Mesendoderm (in vitro differentiated cells): Measurements from ENCODE around the gene CARMIL3.

ENCODE experiments used
- DNase-seq: peaks from one replicate; pipeline ENCODE4 v3.0.0; 2013
- H2AK5ac ChIP-seq: 2 replicates; pipeline ENCODE4 v1.6.1; 2013; ENCODE audit warnings: low read length, inconsistent platforms
- H2BK120ac ChIP-seq: 2 replicates; pipeline ENCODE4 v1.6.1; 2013; ENCODE audit warnings: low read depth, mild to moderate bottlenecking, low read length, moderate library complexity, mixed read lengths
- H2BK15ac ChIP-seq: replicated peaks from 2 replicates; pipeline ENCODE4 v1.6.1; 2013; ENCODE audit warnings: low read depth, mild to moderate bottlenecking, moderate library complexity
- H2BK5ac ChIP-seq: 2 replicates; pipeline ENCODE4 v1.6.1; 2013; ENCODE audit warnings: low read length, inconsistent platforms
- H3K18ac ChIP-seq: 2 replicates; pipeline ENCODE4 v1.6.1; 2013; ENCODE audit warnings: mild to moderate bottlenecking, low read length, mixed read lengths
- H3K23ac ChIP-seq: one replicate; pipeline ENCODE4 v1.6.1; 2013; ENCODE audit warnings: low read length
- H3K27ac ChIP-seq: 2 replicates; pipeline ENCODE4 v1.5.1; 2013; ENCODE audit warnings: low read depth, mild to moderate bottlenecking, inconsistent platforms, low read length, moderate library complexity
- H3K27me3 ChIP-seq: 2 replicates; pipeline ENCODE4 v1.6.1; 2013; ENCODE audit warnings: low read length, control low read depth, mild to moderate bottlenecking, inconsistent platforms; ENCODE audit not compliant: insufficient read depth, poor library complexity
- H3K36me3 ChIP-seq: 2 replicates; pipeline ENCODE4 v1.6.1; 2013; ENCODE audit warnings: low read length, inconsistent platforms; ENCODE audit not compliant: control insufficient read depth, insufficient read depth
- H3K4ac ChIP-seq: one replicate; pipeline ENCODE4 v1.6.1; 2013; ENCODE audit warnings: low read depth, mild to moderate bottlenecking, low read length, moderate library complexity
- H3K4me1 ChIP-seq: 2 replicates; pipeline ENCODE4 v1.6.1; 2013; ENCODE audit warnings: low read depth, low read length, inconsistent platforms; ENCODE audit not compliant: control insufficient read depth
- H3K4me2 ChIP-seq: 2 replicates; pipeline ENCODE4 v1.6.1; 2013; ENCODE audit warnings: low read length
- H3K4me3 ChIP-seq: 2 replicates; pipeline ENCODE4 v1.5.1; 2013; ENCODE audit warnings: mild to moderate bottlenecking, low read length
- H3K56ac ChIP-seq: one replicate; pipeline ENCODE4 v1.6.1; 2013; ENCODE audit warnings: low read length
- H3K79me1 ChIP-seq: 2 replicates; pipeline ENCODE4 v1.6.1; 2013; ENCODE audit warnings: low read length, inconsistent platforms
- H3K79me2 ChIP-seq: 2 replicates; pipeline ENCODE4 v1.6.1; 2013; ENCODE audit warnings: mild to moderate bottlenecking, low read length; ENCODE audit not compliant: control insufficient read depth, insufficient read depth
- H3K9ac ChIP-seq: 2 replicates; pipeline ENCODE4 v1.6.1; 2013; ENCODE audit warnings: low read length, inconsistent platforms
- H4K5ac ChIP-seq: one replicate; pipeline ENCODE4 v1.6.1; 2013; ENCODE audit warnings: low read length
- H4K8ac ChIP-seq: one replicate; pipeline ENCODE4 v1.6.1; 2013; ENCODE audit warnings: low read depth, mild to moderate bottlenecking, control low read depth, low read length, moderate library complexity
- WGBS: extraction: QIAGEN DNeasy Blood & Tissue Kit; methylation state at CpG from one replicate; pipeline ENCODE4 v1.1.7; 2013; ENCODE audit warnings: low lambda C conversion rate, missing lambda C conversion rate; ENCODE audit not compliant: insufficient coverage; ENCODE audit errors: extremely low coverage; 5-methylcytosine and 5-hydroxymethylcytosine counted together

CARMIL3 gene

DNA sequence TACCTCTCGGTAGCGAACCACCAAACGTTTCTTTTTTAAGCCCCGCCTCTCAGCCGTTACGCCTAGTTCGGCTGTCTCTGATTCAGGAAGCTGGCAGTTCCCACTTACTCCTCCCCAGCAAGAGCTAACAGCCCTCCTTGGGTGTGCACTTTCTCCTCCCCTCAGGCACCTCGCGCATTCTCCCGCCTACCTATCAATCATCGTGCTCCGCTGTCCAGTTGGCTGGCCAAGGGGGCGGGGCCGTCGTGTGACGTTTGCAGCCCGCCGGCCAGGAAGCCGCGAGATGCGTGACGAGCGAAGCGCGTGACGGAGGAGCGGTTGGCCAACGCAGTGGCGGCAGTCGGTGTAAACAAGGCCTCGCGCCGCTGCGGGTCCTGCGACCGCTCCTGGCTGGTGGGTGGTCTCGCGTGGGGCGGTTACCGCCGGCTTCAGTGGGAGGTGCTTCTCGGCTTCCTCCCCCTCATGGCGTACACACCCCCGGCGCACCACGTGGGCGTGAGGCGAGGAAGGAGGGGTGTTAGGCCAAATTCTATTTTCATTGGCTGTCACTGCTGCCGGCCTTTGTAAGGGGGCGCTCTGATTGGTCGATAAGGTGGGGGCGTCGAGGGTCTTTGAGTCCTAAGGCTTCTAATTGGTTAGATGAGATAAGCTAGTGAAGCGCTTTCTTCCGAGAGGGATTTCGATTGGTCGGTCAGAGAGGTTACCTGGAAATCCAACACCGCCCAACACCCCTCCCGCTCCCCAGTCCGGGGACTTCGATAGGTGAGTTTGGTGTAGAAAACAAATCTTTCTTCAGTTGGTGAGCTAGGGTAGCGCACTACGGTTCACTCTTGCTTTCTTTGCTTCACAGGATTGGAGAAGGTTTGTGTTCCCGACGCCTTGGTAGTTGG is 63.0 kb downstream of the CARMIL3 start, which contains the start of the genes DCAF11 and NRL:
TSS of gene DCAF11 (plus strand) at position 246 of the 890 bp plus-strand sequence. CDS start 818 bp downstream, outside the sequence.
TSS of gene NRL (minus strand) at position 418 of the 890 bp plus-strand sequence. CDS start 32,101 bp downstream, outside the sequence.
- no CpG with 5 or more reads among the region's 65 CpGs for WGBS
- peak within 1 kb of the TSS; percentile 56 for H3K18ac ChIP-seq

DNA sequence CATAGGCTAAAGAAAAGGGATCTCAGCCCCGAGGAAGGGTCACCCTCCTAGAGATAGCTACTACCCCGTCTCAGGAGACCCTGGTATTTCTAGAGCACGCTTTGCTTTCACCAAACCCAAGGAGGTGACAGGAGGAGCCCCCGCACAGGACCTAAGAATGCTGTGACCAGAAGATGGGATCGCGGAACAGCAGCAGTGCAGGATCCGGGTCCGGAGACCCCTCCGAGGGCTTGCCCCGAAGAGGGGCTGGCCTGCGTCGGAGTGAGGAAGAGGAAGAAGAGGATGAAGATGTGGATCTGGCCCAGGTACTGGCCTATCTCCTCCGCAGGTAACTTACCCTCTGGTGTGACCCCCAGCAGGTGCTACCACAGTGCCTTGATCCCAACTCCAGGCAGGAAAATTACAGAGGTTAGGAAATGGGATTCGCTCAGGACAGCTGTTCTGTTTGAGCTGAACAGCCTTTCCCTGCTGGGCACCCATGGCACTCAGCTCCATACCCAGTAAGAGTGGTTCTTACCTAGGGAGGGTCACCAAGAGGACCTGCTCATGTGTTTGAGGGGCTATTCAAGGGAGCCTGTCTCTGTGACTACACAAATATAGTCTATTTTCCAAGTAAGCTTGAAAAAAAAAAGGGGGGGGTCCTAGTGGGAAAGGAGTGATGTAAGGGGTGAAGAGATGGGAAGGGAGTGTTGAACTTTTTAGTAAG is 63.8 kb downstream of the CARMIL3 start:
- peaks cover 2% of the 10 kb centered on the region for H3K79me2 ChIP-seq
- peak overlapping the region; percentile 82 for H3K4me3 ChIP-seq
- WGBS = no CpG with 5 or more reads among the region's 14 CpGs

More for the DNA sequence above, 63.0 kb downstream of the CARMIL3 start, which contains the start of the genes DCAF11 and NRL:
- peak within 1 kb of the TSS; percentile 4 for H2BK120ac ChIP-seq
- DNase-seq = peak; percentile 100
- peak within 1 kb of the TSS; percentile 35 for H3K23ac ChIP-seq
- no peak within 1 kb of the TSS for H2BK15ac ChIP-seq
- H3K4me3 ChIP-seq = peak within 1 kb of the TSS; percentile 86
- peaks cover 2% of the 10 kb centered on the region for H3K79me2 ChIP-seq
- peak within 1 kb of the TSS; percentile 64 for H3K4ac ChIP-seq
- no peaks in the 10 kb centered on the region for H3K36me3 ChIP-seq
- no peaks in the 10 kb centered on the region for H3K27me3 ChIP-seq
- no peak within 1 kb of the TSS for H2AK5ac ChIP-seq
- H3K27ac ChIP-seq = peak within 1 kb of the TSS; percentile 94
- peak within 1 kb of the TSS; percentile 88 for H4K8ac ChIP-seq
- H3K56ac ChIP-seq = peak within 1 kb of the TSS; percentile 97
- H3K4me2 ChIP-seq = peak within 1 kb of the TSS; percentile 90
- H3K4me1 ChIP-seq = peaks cover 3% of the 10 kb centered on the region
- peak within 1 kb of the TSS; percentile 78 for H2BK5ac ChIP-seq
- peak within 1 kb of the TSS; percentile 91 for H3K9ac ChIP-seq
- peaks cover 11% of the 10 kb centered on the region for H3K79me1 ChIP-seq
- no peak within 1 kb of the TSS for H4K5ac ChIP-seq

DNA sequence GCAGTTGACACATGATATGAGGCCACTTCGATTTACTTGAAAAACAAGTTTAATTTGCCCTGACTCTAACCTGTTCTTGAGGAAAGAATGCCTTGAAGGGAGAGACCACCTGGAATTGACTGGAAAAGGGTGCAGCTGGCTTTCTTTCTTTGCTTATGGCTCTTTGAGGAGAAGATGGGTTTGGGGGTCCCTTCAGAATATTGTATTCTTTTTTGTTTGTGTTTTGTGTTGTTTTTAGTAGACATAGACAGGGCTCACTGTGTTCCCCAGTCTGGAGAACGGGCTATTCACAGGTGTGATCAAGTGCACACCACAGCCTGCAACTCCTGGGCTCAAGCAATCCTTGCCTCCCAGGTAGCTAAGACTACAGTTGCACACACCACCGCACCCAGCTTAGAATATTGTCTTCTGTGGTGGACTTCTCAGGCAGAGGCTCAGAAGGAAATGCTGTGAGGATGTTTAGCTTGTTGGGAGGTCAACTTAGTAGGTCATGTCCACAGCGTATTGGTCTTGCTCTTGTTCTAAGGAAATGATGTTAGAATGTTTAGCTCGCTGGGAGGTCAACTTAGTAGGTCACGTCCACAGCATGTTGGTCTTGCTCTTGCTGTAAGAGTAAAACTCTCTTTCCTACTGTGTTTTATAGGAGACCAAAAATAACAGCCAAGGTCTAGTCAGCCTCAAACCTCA is 64.5 kb downstream of the CARMIL3 start:
- Histone ChIP-seq H3K27me3 (no peaks in the 10 kb centered on the region), H3K79me1 (peaks cover 11% of the 10 kb centered on the region), H3K4me3 (no peak overlapping the region), H3K36me3 (no peaks in the 10 kb centered on the region), H3K79me2 (peaks cover 2% of the 10 kb centered on the region), H4K8ac (no peak overlapping the region), H2BK5ac (no peak overlapping the region), H3K27ac (no peak overlapping the region), H4K5ac (no peak overlapping the region), H3K18ac (no peak overlapping the region), H2AK5ac (no peak overlapping the region), H2BK15ac (no peak overlapping the region), H2BK120ac (no peak overlapping the region), H3K4me1 (peaks cover 3% of the 10 kb centered on the region), H3K4me2 (no peak overlapping the region), H3K9ac (peak overlapping the region; percentile 87), H3K23ac (no peak overlapping the region), H3K56ac (peak overlapping the region; percentile 89), H3K4ac (no peak overlapping the region)
- no CpG with 5 or more reads among the region's 6 CpGs for WGBS
- no peak for DNase-seq

More for the DNA sequence above, 63.8 kb downstream of the CARMIL3 start:
- Histone ChIP-seq H2AK5ac (no peak overlapping the region), H2BK120ac (no peak overlapping the region), H3K4me2 (peak overlapping the region; percentile 89), H3K9ac (peak overlapping the region; percentile 87), H4K8ac (no peak overlapping the region), H3K79me1 (peaks cover 11% of the 10 kb centered on the region), H3K36me3 (no peaks in the 10 kb centered on the region), H3K27me3 (no peaks in the 10 kb centered on the region), H3K56ac (peak overlapping the region; percentile 89), H4K5ac (no peak overlapping the region), H3K27ac (no peak overlapping the region), H3K4ac (no peak overlapping the region), H3K18ac (peak overlapping the region; percentile 29), H3K4me1 (peaks cover 3% of the 10 kb centered on the region), H2BK5ac (no peak overlapping the region), H2BK15ac (no peak overlapping the region), H3K23ac (peak overlapping the region; percentile 35)
- no peak for DNase-seq

DNA sequence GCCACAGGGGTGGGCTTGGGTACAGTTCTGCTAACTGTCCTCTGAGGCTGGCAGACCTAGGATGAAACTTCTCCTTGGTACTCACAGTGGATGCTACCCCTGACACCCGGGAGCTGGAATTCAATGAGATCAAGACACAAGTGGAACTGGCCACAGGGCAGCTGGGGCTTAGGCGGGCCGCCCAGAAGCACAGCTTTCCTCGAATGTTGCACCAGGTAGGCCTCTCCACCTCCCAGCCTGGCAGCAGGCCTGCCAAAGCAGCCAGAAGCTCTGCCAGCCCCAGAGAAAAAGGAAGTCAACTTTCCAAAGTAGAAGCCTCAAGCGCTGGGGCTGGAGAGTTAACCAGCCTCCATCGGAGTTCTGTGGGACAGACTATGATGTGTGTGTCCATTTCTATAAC is 65.4 kb downstream of the CARMIL3 start:
- H3K4ac ChIP-seq = no peak overlapping the region
- no peak overlapping the region for H4K8ac ChIP-seq
- peaks cover 3% of the 10 kb centered on the region for H3K4me1 ChIP-seq
- H3K79me2 ChIP-seq = peaks cover 2% of the 10 kb centered on the region
- H3K27ac ChIP-seq = no peak overlapping the region
- H2BK15ac ChIP-seq = no peak overlapping the region
- no peaks in the 10 kb centered on the region for H3K36me3 ChIP-seq
- H4K5ac ChIP-seq = no peak overlapping the region
- H3K18ac ChIP-seq = no peak overlapping the region
- no peak overlapping the region for H3K56ac ChIP-seq
- H3K79me1 ChIP-seq = peaks cover 11% of the 10 kb centered on the region
- no peak overlapping the region for H2BK120ac ChIP-seq
- no peak overlapping the region for H3K4me2 ChIP-seq
- no peak overlapping the region for H3K23ac ChIP-seq
- DNase-seq = no peak
- no peak overlapping the region for H2BK5ac ChIP-seq
- H3K9ac ChIP-seq = no peak overlapping the region
- no peaks in the 10 kb centered on the region for H3K27me3 ChIP-seq
- no peak overlapping the region for H3K4me3 ChIP-seq
- no peak overlapping the region for H2AK5ac ChIP-seq
- WGBS = no CpG with 5 or more reads among the region's 6 CpGs
